ENCODE data around the gene NFKBIA. TPM values are rescaled to one million over a fixed set of nuclear protein-coding genes. Genes with fewer than 3 reads are reported as not detected.
A peak's percentile ranks its signal among the peaks of the same experiment; 100 is the strongest.

Gene NFKBIA
- total and polyA plus RNA-seq, 2 of the 8 experiments (the other 6 are each of a cell fraction or from before 2014, with no cell fraction given), result 25.9 to 49.7 TPM

DNA sequence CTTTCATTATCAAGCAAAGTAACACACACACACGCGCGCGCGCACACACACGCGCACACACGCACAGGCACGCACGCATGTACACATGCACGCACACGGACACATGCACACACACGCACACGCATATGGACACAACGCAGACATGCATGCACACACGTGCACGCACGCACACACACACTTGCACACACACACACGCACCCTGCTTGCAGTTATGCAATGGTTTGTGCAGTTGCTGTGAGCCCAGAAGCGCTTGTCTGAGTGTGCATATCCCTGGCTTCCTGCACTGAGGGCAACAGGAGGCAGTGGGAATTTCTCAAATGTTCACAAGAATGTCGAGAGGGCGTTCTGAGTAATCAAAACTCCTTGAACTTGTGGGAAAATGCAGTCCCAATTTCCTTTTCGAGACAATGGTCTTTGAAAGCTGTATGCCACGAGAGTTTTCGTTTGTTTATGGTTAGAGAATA is 41.6 kb downstream of the NFKBIA start:
- H2BK5ac ChIP-seq (ENCODE audit: low read depth, low read length), result no peak overlapping the region
- H2BK12ac ChIP-seq (ENCODE audit: low read depth, low read length), result peak overlapping the region; percentile 69; the same call in 1 of the 2 replicates
- H3K27ac ChIP-seq (ENCODE audit: low read depth, low read length), result no peak overlapping the region
- ChIA-PET POLR2A (ENCODE audit: partially characterized antibody) (interaction anchor here (1.0 to 2.5 kb wide), 3 partner anchors 11 to 59 kb away, joined by 3 to 10 read pairs (median 7); partner anchors contain the start of gene NFKBIA), CTCF (ENCODE audit: partially characterized antibody) (interaction anchor here (0.5 to 1.7 kb wide), 2 partner anchors 13 to 89 kb away, joined by 3 read pairs; no protein-coding TSS in a partner anchor)
- no peak overlapping the region for H2AFZ ChIP-seq (ENCODE audit: low read length)
- DNase-seq (ENCODE audit: low read depth in 1 of 2, low spot score in 2 of 2) (no peak), FAIRE-seq (no peak)
- H2BK20ac ChIP-seq (ENCODE audit: low read length), result no peak overlapping the region
- H4K5ac ChIP-seq (ENCODE audit: insufficient read length, low read depth, low read length), result no peak overlapping the region
- H3K4me3 ChIP-seq (ENCODE audit: extremely low read depth in 1 of 4, insufficient read depth in 2 of 4, low read depth in 3 of 4, low read length in 4 of 4), result no peak overlapping the region
- H3K14ac ChIP-seq (ENCODE audit: insufficient read length), result no peak overlapping the region
- H3K23me2 ChIP-seq (ENCODE audit: low read depth, low read length), result no peaks in the 10 kb centered on the region
- peaks cover 0 to 9% (median 5%) of the 10 kb centered on the region in 4 experiments; a peak in 5 of 7 replicates for H3K4me1 ChIP-seq (replicated peaks in 1 of 4; ENCODE audit: control insufficient read depth in 3 of 4, insufficient read depth in 4 of 4, low read length in 3 of 4)
- H3K9me3 ChIP-seq (ENCODE audit: insufficient read depth in 2 of 2, low read depth in 1 of 2, low read length in 1 of 2), result no peaks in the 10 kb centered on the region
- TF ChIP-seq BCL11A (IDR thresholded peaks at IDR 0.05; ENCODE audit: low read depth in 2 of 2, low read length in 2 of 2), result no peak
- TF ChIP-seq, protein P1, sequence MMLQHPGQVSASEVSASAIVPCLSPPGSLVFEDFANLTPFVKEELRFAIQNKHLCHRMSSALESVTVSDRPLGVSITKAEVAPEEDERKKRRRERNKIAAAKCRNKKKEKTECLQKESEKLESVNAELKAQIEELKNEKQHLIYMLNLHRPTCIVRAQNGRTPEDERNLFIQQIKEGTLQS (IDR thresholded peaks at IDR 0.05; ENCODE audit: insufficient read depth, low read depth, low read length), result no peak
- no peak for TF ChIP-seq JUN (IDR thresholded peaks at IDR 0.05; ENCODE audit: low read depth, low read length)
- no peak for TF ChIP-seq BRCA1 (IDR thresholded peaks at IDR 0.05; ENCODE audit: low read depth, low read length)
- TF ChIP-seq MAFK (IDR thresholded peaks at IDR 0.05; ENCODE audit: low read depth, low read length), result no peak
- no peak for TF ChIP-seq RFX5 (IDR thresholded peaks at IDR 0.05; ENCODE audit: borderline replicate concordance, low read depth, low read length)
- no peak for TF ChIP-seq KDM4A (IDR thresholded peaks at IDR 0.05; ENCODE audit: low read depth, low read length, severe bottlenecking)
- TF ChIP-seq TAF1 (IDR thresholded peaks at IDR 0.05; ENCODE audit: low read depth, low read length), result no peak
- no peak for TF ChIP-seq FOSL1 (IDR thresholded peaks at IDR 0.05; ENCODE audit: insufficient read depth, low read depth, low read length)
- TF ChIP-seq RXRA (IDR thresholded peaks at IDR 0.05; ENCODE audit: insufficient read depth, low read depth, low read length), result no peak
- TF ChIP-seq HDAC2 (IDR thresholded peaks at IDR 0.05; ENCODE audit: borderline replicate concordance in 1 of 2, low read depth in 2 of 2, low read length in 2 of 2), result no peak
- TF ChIP-seq BACH1 (IDR thresholded peaks at IDR 0.05; ENCODE audit: low read length), result no peak
- TF ChIP-seq RBBP5 (IDR thresholded peaks at IDR 0.05; ENCODE audit: borderline replicate concordance, low read depth, low read length), result no peak
- H3K79me2 ChIP-seq (ENCODE audit: control insufficient read depth in 1 of 2, insufficient read depth in 2 of 2, low read length in 2 of 2), result no peaks in the 10 kb centered on the region
- H2AK5ac ChIP-seq (ENCODE audit: low read depth, low read length), result no peak overlapping the region
- no peak overlapping the region for H4K91ac ChIP-seq (replicated peaks; ENCODE audit: insufficient read length, low read length)
- H3K56ac ChIP-seq (replicated peaks; ENCODE audit: insufficient read length, low read depth, low read length), result no peak overlapping the region
- no peak overlapping the region for H3K18ac ChIP-seq (ENCODE audit: extremely low read depth, low read length)
- H2BK15ac ChIP-seq (ENCODE audit: low read length), result no peak overlapping the region
- no peaks in the 10 kb centered on the region for H3K79me1 ChIP-seq (ENCODE audit: low read depth, low read length)
- no peak overlapping the region for H3K23ac ChIP-seq (ENCODE audit: insufficient read length)
- H3K4me2 ChIP-seq (ENCODE audit: insufficient read depth in 1 of 2, low read depth in 2 of 2, low read length in 2 of 2), result no peak overlapping the region
- no peak overlapping the region for H3K4ac ChIP-seq (replicated peaks; ENCODE audit: insufficient read length, low read depth, low read length)
- no peaks in the 10 kb centered on the region for H3K27me3 ChIP-seq (replicated peaks in 1 of 4; ENCODE audit: control insufficient read depth in 3 of 4, extremely low read depth in 1 of 4, insufficient read depth in 3 of 4, low read length in 3 of 4)
- no peaks in the 10 kb centered on the region for H3K36me3 ChIP-seq (ENCODE audit: control insufficient read depth in 2 of 4, insufficient read depth in 4 of 4, low read length in 3 of 4)
- peaks cover 0 to 2% of the 10 kb centered on the region in 2 experiments for H4K20me1 ChIP-seq (replicated peaks in 1 of 2; ENCODE audit: control insufficient read depth in 1 of 2, insufficient read depth in 2 of 2, low read length in 2 of 2)
- H3K9ac ChIP-seq (replicated peaks in 1 of 4; ENCODE audit: extremely low read depth in 1 of 4, low read depth in 3 of 4, low read length in 3 of 4), result no peak overlapping the region
- WGBS, 2 experiments (ENCODE audit: extremely low coverage in 1 of 2, insufficient coverage in 1 of 2, insufficient read length in 1 of 2, insufficient replicate concordance in 2 of 2, low coverage in 1 of 2, low lambda C conversion rate in 2 of 2, missing lambda C conversion rate in 1 of 2), result 94% methylated on average over 25 of the region's 25 CpGs; no CpG with 5 or more reads in 1 of the 2 experiments
- H4K8ac ChIP-seq (ENCODE audit: extremely low read depth, insufficient read depth, low read length), result no peak overlapping the region
- H2BK120ac ChIP-seq (replicated peaks; ENCODE audit: low read depth, low read length), result no peak overlapping the region

Measured in H1 (cell line).